COLO668 (cell line): ENCODE results near the gene IRF2BP2.

Experiments used
- DNase-seq: peaks from one replicate; lab custom pipeline; 2025; ENCODE audit not compliant: unreplicated experiment; lab: John Stamatoyannopoulos, UW

The IRF2BP2 gene

DNA sequence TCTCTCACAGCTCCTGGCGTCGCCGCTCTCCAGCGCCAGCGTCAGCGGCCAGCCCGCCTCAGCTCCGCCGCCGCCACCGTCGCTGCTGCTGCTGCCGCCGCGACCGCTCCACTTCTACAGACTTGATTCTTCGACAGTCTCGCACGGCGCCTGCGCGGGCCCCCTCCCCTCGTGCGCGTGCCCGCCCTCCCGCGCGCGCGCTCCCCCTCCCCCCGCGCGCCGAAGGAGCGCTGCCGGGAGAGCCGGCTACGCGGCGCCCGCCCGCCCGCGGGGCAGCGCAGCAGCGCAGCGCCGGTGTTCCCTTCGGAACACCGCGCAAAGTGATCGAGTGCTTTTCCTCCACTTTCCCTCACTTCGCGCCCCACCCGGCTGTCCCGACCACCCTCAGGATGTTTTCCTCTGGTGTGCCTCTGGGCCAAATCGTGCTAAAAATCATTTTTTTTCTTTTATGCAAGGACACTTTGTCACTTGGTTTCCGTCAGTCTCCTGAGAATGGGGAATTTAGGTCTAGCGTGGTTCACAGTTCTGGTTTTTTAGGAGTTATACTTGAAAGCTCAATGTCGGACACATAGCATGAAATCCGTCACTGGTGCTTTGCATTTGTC lies at the start of gene IRF2BP2:
TSS of gene IRF2BP2 (minus strand) at position 118 of the 605 bp plus-strand sequence. CDS start 684 bp downstream, outside the sequence.
- DNase-seq, result peak; percentile 95

DNA sequence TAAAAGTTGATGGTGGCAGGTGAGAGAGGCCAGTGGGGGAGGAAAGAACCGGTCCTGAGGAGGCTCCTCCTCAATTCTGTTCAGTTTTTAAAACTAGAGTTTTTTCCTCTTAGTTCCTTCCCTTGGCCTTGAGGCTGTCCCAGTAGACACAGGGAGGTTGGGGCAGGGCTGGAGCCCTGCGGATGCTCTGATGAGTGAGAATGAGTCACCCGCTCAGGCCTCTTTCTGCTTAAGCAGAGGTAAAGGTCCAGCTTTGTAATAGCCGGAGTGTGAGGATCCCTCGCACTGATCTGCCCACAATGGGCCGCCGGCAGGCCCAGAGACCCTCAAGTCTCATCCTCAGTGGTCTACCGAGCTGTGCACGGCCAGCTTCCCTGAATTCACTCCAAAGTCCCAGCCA lies 49.6 kb upstream of the IRF2BP2 start:
- DNase-seq, result no peak

DNA sequence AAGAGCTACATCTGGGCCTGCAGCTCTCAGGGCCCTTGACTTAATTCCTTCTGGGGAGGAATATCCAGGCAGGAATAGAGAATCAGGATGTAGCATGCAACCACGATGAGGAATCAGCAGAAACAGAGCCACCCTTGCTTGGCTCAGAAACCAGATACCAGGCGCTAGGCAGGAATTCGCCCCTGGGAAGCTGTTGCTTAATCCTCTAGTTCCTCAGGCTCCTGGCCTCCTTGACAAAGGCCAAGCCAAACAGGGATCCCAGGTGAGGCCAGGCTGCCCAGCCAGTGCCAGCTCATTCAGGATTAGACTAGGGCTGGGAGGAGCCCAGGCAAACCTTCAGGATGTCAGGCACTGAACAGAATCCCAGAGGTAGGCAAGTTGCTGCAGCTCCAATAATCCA lies 48.2 kb upstream of the IRF2BP2 start:
- no peak for DNase-seq

DNA sequence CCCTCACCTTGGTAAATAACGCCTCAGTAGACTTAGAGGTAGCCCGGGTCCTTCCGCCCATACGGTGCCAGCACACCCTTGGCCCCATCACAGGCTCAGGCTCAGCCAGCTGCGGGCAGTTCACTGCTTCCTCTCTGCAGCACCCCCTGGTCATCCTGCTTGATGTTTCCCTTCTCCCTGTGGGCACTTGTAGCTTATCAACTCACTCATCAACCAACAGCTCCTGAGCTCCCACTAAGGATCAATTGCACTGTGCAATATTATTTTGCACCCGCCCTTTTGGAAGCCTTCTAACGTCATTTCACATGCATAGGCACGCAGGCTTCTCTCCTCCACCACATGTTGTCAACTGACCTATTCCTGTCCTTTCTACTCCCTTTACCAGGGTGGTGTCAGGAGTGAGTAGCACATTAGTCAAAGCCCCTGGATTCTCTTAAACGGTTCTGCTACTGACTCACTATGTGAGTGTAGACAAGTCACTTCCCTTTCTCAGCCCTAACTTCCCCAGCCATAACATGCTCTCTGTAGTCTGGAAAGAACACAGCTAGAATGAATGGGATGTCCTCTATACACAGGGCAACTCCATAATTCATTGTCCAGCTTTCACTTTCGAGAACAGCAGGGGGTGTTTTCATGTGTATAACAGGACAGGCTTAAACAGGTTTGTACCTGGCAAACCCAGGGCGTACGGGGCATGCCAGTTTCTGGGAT lies 47.1 kb upstream of the IRF2BP2 start:
- peak; percentile 56 for DNase-seq

DNA sequence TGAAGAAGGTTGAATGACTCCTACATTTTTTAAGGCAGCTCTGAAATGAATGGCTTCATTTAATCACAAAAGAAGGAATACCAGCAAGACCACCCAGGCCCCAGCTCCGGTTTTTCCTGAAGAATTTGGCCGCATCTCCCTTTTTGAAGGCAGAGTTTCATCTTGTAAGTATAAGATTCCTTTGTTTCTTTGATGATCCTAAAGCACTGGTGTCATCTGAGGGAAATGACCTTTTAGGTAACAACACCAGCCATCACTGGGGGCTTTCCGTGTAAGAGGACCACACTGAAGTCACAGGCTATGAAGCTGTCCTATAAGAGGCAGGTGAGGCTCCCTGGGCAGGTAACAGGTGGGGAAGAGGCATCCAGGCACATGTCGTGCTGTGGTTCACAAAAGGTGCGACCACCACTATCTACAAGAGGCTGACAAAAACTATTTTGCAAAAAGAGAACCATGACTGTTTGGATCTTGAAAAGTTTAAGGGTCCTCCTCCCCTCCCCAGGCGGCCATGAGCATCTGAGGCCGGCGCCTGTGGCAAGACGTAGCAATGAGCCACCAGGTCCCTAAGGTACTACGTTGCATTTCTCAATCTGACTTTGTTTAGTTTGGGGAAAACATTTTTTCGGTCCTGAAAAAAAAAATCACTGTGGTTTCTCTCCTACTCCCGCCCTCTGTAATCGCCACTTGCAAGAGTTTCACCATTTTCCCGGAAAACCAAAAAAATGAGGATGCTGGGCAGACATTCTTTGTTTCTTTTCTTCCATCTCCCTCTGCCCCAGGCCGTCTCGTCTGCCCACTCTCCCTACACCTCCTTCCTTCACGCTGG lies 46.3 kb upstream of the IRF2BP2 start:
- DNase-seq, result no peak

DNA sequence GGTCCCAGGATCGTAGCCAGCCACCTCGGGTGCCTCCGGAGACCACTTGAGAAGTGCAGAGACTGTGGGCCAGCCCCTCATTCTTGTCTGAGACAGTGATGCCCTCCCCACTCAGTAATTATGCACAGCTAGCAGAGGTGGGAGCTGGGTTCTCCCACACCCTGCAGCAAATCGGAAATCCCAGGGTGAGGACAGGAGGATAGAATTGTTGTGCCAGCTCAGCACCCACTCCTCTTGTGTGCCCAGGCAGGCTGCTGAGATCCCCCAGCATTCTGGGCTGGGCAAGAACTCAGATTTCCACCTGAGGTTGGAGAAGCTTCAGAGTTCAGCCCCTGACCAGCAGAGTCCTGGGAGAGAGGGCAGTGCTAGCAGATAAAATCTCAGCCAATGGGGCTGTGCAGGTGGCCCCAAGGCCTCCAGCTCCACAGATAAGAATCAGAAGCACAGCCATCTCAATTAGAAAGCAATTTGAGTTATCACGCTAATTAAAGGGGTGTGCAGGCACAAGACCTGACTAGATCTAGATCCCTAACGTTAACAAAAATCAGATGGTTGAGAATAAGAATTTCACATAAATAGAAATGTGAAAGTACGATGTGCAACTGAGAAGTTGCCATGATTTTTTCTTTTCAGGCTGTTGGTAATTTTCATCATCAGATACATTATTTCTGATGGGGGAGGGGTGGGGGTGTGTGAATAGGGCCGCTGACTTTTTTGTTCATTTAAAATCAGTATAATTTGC lies 45.5 kb upstream of the IRF2BP2 start:
- no peak for DNase-seq

DNA sequence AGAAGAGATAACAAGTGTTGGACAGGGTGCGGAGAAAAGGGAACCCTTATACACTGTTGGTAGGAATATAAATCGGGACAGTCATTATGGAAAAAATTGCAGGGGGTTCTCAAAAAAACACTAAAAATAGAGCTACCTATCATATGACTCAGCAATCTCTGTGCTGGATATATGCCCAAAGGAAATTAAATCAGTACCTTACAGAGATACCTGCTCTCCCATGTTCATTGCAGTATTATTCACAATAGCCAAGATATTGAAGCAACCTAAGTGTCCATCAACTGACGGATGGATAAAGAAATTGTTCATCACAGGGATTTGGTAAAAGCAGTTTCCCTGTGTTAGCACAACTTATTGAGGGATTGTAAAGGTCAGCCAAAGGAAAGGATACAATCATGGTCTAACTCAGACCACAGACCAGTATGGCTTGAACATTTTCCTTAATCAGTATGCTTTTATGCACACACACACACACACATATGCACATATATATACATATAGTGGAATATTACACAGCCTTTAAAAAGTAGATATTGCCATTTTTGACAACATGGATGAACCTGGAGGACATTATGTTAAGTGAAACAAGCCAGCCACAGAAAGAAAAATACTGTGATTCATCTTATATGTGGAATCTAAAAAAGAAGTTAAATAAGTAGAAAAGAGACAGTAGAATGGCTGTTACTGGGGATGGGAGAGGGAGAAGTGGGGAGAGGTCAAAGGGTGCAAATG lies 44.2 kb upstream of the IRF2BP2 start:
- no peak for DNase-seq

DNA sequence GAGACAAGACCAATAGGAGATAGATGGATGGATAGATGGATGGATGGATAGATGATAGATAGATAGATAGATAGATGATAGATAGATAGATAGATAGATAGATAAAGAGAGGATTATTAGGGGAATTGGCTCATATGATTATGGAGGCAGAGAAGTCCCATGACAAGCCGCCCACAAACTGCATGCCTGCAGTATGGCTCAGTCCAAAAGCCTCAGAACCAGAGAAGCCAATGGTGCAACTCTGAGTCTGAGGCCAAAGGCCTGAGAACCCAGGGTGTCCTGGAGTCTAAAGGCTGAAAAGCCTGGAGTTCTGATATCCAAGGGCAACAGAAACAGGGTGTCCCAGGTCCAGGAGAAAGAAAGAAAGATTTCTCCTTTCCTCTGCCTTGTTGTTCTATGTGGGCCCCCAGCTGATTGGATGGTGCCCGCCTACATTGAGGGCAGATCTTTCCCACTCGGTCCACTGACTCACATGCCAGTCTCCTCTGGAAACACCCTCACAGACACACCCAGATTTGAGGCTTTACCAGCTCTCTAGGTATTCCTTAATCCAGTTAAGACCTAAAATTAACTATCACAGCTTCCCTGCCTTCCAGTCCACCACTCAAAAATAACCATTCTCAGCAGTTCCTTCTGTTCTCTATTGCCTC lies 39.6 kb upstream of the IRF2BP2 start:
- DNase-seq, result no peak

DNA sequence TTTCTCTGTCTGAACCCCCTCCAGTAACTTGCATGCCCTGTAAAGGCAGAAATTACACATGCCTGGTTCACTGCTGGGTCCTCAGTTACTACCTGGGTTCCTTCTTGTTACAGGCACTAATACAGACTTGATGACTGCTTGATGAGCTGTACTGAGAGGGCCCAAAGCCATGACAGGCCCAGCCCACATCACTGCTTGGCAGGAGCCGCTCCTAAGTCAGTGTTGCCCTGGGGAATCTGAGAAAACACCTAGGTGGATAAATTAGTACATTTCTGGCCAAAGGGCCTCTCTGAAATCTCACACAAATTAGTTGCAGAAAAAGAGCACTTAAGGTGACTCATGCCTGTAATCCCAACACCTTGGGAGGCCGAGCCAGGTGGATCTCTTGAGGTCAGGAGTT lies 37.8 kb upstream of the IRF2BP2 start:
- DNase-seq, result no peak

DNA sequence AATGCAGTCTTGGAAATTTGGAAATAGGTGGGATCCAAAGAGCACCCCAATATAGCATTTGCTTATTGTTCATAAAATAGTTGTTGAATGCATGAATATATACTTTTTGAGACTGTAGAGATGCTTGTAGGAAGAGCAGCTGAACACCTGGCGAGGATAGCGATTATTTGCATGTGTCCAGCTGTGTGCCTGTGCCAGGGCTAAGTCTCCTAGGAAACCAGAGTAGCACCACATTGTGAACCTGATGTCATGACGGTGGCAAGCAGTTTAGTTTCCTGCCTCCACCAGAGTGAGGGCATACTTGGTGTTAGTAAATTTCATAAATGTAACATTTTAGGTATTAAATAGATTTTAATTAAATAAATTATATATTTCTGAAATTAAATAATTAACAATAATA lies 37.3 kb upstream of the IRF2BP2 start:
- peak; percentile 84 for DNase-seq

DNA sequence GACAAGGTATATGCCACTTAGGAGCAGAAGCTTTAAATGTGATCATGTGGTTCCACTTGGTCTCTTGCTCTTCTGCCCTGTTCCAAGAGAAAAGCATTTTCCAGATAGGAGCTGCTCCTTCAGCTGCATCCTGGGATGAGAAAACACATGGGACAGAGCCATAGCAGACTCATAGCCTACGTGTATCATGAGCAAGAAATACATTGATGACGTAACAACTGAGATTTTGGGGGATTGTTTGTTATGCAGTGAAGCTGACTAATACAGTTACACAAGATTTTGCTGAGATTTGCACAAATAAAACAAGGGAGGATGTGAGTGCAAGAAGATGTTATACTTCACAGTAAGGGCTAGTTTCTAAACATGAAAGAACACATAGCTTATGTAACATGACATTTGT lies 36.0 kb upstream of the IRF2BP2 start:
- DNase-seq, result no peak

DNA sequence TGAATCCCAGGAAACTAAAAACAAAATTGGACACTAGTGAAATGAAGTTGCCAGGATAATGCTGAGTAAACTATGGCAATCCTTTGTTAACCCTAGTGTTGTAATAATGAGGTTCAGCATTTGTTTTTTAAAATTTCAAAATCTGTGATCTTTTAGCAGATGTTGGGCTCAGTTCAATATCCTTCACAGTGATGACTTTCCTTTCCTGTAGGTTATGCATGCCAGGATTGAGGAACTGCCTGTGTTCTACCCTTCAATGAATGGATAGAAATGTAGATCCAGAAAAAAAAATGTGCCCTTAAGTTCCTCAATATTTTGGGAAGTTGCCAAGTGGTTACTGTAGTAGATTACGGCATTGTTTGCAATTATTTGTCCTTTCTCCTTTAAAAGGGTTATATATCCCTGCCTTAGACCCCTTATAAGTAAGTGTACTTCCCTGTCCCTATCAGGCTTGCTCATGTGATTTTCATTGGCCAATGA lies 35.5 kb upstream of the IRF2BP2 start:
- DNase-seq, result no peak

DNA sequence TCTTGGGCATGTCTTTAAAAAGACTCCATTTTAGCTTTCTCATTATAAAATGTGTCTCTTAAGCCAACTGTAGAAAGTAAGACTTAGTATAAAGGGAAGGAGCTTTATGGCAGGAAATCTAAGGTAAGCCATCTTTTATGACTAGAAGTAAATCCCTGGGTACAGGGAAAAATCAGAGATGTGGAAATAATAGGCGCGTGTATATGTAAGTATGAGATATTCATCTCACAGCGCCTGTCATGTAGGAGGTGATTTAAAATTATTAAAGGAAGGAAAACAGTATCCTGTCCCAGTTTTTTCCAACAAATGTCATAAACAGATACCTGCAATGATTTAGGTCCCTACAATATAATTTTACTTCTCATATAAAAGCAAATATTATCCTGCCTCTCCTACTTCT lies 35.0 kb upstream of the IRF2BP2 start:
- no peak for DNase-seq

DNA sequence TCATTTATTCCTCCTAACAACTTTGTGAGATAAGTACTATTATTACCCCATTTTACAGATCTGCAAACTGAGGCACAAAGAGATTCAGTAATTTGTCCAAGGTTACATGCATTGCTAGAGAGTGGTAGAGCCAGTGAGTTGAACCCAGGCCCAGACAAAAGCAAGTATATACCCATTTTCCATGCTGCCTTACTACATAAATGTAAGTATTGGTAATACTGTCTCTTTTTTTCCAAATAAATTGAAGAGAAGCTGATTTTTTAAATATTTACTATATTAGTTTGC lies 33.8 kb upstream of the IRF2BP2 start:
- DNase-seq, result no peak

DNA sequence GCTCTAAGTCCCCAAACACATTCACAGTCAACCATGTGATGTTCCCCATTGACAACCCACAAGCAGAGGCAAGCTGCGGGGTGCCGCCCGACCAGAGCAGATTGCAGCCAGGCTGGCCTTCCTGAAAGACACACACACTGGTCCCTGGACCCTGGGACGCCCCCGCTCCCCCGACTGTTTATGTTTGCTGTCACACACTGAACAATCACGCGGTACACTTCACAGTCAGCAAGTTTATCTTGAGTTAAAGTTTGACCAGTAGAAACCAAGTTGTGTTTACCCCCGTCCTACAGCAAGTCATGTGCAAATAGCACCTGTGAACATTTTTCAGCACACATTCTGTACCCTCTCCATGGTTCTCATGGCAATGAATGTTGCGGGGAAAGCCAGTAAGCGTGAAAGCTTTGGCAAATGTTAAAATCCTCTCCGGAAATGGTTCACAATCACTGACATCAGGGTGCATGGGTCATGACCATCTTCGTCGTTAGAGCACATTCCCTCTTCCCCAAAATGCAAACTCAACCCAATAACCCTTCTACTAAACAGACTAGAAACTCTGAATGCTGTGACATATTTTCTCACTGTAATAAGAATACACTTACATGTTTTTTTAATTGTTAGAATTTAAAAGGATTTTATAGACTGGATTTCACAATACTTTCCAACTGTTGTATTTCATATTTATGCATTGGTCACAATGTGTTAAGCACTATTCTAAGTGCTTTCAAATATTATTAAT lies 33.3 kb upstream of the IRF2BP2 start:
- DNase-seq, result peak; percentile 89

DNA sequence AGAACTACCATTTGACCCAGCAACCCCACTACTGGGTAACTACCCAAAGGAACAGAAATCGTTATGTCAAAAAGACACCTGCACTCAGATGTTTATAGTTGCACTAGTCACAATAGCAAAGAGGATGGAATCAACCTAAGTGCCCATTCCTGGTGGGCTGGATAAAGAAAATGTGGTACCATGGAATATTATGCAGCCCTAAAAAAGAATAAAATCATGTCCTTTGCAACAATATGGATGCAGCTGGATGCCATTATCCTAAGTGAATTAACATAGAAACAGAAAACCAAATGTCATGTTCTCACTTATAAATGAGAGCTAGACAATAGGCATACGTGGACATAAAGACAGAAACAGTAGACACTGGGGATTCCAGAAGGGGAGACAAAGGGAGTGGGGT lies 32.5 kb upstream of the IRF2BP2 start:
- DNase-seq, result no peak

DNA sequence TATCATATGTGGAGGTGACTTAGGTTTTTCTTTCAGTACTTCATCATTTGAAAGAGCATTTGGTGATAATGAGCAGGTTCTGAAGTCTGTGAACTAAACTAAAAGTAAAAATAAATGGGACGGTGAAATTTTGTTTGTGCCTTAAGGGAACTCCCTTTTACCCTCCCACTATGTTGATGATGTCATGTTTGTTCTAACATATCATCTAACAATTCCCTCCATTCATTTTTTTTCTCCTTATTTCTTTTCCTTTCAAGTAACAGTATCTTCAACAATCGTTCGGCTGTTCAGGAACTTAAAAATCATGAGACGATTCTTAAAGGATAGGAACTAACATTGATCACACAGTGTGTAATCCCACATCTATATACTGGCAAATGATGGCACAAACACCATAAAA lies 30.0 kb upstream of the IRF2BP2 start:
- no peak for DNase-seq

DNA sequence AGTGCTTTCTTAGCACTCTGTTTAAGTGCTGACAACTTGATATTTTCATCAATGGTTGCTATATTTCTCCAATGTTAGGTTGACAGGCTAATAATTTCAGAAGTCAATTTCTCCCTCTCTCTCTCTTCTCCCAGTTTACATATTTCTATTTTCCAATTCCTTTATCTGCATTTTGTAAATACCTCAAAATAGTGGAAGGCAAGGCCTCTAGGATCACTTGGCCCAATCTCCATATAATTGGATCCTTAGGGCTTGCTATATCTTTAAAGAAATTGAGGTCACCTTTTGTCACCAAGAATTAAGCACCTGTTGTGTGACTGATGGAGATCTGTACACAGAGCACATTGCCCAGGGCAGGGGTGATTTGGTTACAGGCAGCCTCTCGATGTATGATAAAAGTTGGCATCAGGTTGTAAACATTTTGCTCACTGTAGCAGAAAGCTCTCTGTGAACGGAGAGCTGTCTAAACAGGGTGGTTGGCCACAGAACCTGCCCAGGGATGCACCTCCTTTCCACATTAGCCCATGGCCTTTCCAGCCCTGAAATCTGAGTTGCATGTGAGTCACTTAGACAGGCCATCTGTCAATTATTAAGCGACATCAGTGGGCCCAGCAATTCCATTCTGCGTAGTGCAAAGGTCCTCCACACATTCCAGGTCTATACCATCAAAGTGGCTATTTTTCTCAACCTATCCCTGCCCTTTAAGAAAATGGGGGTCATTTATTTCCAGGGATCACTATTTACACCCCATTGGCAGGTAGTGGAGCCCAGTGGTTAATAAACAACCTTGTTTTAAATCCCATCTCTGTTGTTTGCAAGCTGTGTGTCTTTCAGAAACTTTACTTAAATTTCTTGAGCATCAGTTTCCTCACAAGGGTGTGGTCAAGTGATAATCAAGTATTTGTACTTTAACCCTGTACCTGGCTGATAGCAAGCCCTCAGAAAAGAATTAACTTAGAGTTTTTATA lies 29.1 kb upstream of the IRF2BP2 start:
- peak; percentile 90 for DNase-seq
